ENCODE data around the gene PDLIM4.

PDLIM4 gene

GRCh38 chr5:132254321-132254977, 3.0 kb upstream of the PDLIM4 start:
- FAIRE-seq, result no peak

DNA sequence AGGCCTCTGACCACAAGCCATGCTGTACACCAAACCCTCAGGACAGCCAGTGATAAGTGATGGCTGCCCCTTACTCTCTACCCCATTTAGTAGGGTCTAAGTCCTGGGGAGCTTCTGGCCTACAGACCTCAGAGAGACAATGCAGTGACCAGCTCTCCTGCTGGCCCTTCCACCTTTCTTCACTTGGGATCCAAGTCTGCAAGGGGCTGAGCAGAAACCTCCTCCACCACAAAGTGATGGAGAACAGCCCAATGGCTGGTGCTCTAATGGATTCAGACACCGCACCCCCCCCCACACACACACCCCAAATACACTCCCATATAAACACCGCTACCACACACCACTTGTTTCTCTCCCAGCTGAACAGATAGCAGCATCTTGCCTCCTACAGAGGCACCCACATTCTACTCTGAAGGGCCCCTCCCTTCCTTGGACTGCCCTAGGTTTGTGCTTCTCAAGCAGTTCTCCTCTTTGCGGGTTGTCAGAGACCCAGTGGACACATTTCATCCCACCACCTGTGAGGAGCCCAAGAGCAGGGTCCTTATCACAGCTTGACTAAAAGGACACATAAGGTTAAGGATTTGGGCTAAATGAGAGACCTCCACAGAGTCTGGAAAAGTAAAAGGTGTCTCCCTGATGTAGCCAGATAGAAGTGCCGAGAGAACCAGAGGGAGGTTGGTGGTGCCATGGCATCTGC, 1.3 kb upstream of the PDLIM4 start:
- no peak for FAIRE-seq

DNA sequence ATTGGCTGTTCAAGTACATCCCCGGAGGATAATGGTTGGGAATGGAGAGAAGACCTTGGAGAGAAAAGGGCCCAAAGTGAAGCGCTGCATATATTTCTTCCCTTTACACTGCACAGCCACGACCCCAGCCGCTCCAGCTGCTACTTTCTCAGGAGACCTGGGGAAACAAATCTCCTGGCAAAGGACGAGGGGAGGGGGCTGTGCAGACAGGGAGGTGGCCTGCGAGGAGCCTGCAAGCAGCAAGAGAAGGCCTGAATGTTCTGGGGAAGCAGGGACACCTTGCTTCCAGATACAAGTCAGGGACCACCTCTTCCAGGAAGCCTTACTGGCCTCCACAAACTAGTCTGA, 739 bp upstream of the PDLIM4 start:
- no peak for FAIRE-seq

DNA sequence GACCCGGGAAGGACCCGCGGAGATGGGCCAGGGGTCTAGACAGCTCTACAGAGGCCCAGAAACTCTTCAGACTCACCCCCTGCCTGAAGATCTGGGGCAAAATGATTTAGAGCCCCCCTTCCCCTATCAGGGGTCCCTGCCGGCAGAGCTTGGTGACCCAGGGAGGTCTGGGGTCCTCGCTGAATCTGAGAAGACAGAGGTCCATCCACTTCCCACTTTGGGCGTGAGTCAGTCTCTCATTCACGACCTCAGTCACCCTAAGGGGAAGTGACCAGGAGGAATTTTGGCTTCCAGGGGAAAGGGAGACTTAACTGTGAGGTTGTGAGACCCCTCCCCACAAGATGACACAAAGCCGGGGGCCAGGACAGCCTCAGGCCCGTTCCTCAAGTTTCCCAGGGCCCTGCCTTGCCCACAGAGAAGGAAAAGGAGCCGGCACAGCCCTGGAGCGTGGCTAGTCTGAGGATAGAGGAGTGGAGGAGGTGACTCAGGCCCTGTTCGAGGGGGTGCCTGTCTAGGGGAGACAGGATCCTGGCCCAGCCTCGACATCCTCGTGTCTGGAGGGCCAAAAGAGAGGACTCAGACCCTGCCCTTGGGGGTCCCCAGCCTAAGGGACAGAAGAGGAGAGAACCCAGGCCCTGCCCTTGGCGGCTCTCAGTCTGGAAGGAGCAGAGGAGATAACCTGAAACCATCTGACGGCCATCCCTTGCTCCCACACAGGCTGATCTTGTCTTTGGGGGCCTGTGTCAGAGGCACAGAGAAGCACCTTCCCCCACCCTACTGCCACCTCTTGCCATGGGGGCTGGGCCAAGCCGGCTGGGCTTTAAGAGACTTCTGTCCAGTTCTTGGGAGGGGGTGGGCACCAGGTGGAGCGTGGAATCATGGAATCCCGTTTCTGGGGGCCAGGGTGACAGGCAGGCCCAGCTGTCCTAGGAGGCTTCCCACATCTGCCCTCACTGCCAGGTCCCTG, 889 bp downstream of the PDLIM4 start:
- FAIRE-seq, result no peak

DNA sequence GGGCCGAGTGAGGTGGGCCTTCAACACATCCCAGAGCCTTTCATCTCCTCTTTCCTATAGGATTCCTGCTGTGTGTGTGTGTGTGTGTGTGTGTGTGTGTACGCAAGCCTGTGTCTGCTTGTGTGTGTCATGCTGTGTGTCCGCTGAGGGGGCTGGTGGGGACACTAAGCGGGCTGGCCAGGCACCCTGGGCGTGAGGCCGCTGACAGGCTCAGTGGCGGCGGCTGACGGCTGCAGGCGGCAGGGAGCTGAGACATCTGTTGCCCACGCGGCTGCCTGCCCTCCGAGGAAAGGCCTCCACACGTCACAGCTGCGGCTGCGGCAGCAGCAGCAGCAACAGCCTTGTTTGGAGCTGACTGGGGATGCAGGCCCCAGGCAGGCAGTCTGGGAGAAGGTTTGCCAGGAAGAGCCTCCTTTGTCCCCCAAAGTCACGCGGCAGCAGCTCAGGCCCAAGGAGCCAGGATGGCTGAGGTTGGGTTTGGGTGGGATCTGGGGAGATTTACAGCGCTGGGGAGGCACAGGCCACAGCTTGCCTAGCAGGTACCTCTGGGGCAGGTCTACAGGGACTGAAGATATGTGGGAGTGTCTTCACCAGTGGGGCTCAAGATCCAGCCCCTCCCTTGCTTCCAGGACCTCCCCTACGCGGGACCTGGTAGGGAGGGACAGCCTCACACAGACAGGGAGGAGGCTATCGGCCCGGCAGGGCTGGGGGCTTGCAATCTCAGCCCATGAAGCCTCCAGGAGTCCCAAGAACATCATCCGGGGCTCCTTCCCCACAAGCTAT, 1.8 kb downstream of the PDLIM4 start:
- FAIRE-seq, result no peak

DNA sequence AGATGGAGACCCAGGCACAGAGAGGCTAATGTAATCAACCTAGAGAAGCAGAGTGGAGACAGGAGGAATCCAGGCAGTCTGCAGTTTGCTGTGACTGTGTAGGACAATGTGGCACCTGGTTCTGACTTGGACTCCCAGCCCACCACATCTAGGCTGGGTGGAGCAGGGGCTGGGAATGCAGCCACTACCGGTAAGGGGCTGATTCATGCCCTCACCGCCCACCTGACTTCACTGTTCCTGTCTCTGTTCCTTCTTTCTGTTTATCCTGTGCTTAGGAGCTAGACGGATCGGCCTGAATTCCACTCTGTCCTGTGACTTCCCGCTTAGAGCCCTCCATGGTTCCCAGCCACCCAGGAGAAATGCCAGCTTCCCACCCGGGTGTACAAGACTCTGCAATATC, 2.6 kb downstream of the PDLIM4 start:
- no peak for FAIRE-seq

- no peak for FAIRE-seq
Measured at GRCh38 chr5:132260714-132261551, 3.4 kb downstream of the PDLIM4 start.

DNA sequence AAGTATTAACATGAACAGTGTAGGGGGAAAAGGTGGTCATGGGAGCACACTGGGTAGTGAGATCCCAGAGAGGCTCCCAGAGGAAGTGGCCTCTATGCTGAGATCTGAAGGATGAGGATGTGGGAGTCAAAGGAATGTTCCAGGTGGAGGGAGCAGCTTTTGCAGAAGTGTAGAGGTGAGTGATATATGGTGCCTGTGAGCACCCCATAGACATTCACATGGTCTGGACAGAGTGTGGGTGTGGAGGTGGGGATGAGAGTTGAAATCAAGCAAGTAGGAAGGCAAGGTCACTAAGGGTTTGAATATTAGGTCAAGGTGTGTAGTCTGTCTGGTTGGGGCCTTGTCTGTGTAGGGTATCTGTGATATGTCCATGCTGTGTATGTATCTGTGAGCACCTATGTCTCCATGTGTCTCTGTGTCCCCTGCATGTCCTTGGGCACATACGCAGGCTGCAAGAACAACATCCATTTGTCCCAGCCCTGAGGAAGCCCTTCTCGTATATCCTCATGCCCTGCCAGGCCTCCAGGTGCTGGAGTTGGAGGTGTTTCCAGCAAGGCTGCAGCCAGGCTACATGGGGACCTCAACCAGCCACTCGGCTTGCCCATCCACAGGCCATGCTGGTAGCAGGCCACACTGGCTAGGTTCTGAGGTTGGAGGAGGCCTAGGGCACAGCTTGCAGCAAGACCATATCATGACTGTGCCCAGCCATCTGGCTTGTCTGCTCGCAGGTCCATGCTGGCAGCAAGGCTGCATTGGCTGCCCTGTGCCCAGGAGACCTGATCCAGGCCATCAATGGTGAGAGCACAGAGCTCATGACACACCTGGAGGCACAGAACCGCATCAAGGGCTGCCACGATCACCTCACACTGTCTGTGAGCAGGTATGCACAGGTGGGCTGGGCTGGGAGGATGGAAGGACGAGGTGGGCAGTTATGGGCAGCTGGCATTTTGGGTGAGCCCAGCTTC, 4.7 kb downstream of the PDLIM4 start:
- FAIRE-seq, result no peak

DNA sequence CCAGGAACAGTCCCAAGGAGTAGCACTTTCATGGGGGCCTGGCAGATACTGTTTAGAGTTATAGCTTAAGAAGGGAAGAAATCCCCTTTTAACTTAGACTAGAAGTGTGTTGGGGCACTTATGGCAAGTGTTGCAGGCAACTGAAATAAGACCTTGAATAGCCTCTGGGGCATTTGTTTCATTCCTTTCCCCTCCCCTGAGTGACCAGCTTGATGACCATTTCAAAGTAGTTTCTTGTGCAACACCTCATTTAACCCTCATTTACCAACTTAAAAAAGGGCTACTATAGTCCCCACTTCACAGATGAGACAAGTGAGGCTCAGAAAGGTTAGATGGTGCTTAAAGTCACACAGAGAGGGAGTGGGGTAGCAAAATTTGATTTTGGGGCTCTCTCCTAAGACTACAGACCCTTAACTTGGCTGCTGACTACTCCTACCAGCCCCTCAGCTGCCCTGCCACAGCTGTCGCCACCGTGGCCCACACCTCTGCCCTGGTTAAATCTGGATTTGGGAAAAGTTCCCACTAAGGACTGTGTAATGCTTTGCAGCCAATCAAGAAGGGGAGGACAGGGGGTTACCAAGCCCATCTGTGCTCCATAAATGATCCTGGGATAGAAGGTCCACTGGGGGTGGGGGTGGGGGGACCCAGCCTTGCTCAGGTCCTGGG, 5.5 kb downstream of the PDLIM4 start:
- no peak for FAIRE-seq

GRCh38 chr5:132263548-132264261, 6.2 kb downstream of the PDLIM4 start:
- FAIRE-seq, result no peak

DNA sequence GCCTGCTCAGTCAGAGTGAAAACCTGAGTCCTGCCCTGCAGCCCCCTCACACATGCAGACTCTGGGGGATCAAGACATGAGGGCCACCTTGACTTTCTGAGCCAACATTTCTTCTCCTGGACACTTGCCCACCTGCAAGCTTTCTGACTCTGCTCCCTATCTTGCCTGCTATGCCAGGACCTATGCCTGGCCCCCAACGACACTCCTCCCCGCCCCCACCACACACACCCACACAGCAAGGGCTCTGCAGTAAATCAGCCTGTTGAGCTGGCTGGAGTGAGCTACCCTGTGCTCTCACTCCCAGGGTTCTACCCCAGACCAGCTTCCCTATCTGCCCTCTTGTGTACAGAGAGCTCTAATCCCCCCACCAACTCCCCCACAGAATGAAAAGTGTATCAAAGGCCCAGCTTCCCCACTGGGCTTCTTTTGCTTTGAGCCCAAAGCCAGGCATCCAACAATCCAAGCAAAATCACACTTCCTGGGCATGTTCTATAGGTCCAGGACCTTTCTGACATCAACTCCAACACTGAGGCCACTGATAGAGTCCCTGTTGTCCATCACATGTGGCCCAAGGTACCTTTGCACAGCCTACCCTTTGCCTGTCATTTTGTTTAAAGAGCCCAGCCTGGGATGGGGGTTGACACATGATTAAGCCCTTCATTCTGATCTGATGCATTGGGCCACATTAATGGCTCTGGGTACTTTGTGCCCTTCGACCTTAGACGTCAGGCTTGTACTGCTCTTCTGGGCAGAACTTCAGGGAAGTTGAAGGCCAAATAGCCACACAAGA, 7.2 kb downstream of the PDLIM4 start:
- FAIRE-seq, result no peak

- no peak for FAIRE-seq
Measured at GRCh38 chr5:132265336-132266030, 8.0 kb downstream of the PDLIM4 start.

- FAIRE-seq, result no peak
Measured at GRCh38 chr5:132266031-132266835, 8.7 kb downstream of the PDLIM4 start.

DNA sequence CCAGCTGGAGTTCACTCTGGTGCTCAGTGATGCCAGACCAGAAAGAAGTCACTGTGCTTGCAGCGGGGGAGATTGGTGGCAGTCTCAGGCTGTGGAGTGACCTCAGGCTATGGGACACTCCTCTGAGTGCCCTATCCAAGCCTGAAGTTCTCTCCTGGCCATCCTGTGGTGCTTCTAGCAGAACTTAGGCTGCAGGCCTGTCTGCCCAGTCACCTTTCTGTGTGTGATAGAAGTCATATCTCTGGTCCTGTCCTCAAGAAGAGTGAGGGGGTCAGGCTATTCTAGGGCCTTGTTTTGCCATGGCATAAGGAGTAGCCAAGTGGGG, 9.3 kb downstream of the PDLIM4 start:
- no peak for FAIRE-seq

GRCh38 chr5:132267166-132267739, 9.8 kb downstream of the PDLIM4 start:
- no peak for FAIRE-seq

GRCh38 chr5:132267931-132268768, 10.7 kb downstream of the PDLIM4 start:
- FAIRE-seq, result no peak
